Neural cell (in vitro differentiated cells): ENCODE data around the gene ITGB7. TPM values are rescaled to one million over a fixed set of nuclear protein-coding genes. Genes with fewer than 3 reads are reported as not detected.

Source experiments
- H2AFZ ChIP-seq: fragments of 200-600, 300-800 bp; sonication (generic), shearing (Covaris generic); 2 replicates; pipeline ENCODE4 v1.6.0; 2014; ENCODE audit warnings: low read depth, mild to moderate bottlenecking, antibody characterized with exemption, low read length, moderate library complexity
- H3F3A ChIP-seq: fragments of 200-600 bp; shearing (Covaris generic); 2 replicates; pipeline ENCODE4 v1.6.1; 2016; ENCODE audit warnings: mild to moderate bottlenecking, moderate library complexity, mixed read lengths, antibody characterized with exemption, low read length; ENCODE audit not compliant: insufficient read depth, poor library complexity, severe bottlenecking
- H3K27ac ChIP-seq: fragments of 200-600, 300-800 bp; sonication (generic), shearing (Covaris generic); 2 replicates; pipeline ENCODE4 v1.5.1; 2014; ENCODE audit warnings: mild to moderate bottlenecking, low read length, moderate library complexity
- H3K27me3 ChIP-seq: fragments of 300-800, 200-600 bp; sonication (generic), shearing (Covaris generic); 2 replicates; pipeline ENCODE4 v1.6.0; 2014; ENCODE audit warnings: mild to moderate bottlenecking, low read depth, low read length, moderate library complexity; ENCODE audit not compliant: insufficient read depth
- H3K36me3 ChIP-seq: fragments of 300-800, 200-600 bp; sonication (generic), shearing (Covaris generic); 2 replicates; pipeline ENCODE4 v1.5.1; 2014; ENCODE audit warnings: mild to moderate bottlenecking, antibody characterized with exemption, low read length, moderate library complexity; ENCODE audit not compliant: insufficient read depth
- H3K4me2 ChIP-seq: fragments of 300-800, 200-600 bp; sonication (generic), shearing (Covaris generic); 2 replicates; pipeline ENCODE4 v1.6.0; 2014; ENCODE audit warnings: mild to moderate bottlenecking, low read length
- H3K4me3 ChIP-seq: fragments of 300-800, 200-600 bp; sonication (generic), shearing (Covaris generic); 2 replicates; pipeline ENCODE4 v1.5.1; 2014; ENCODE audit warnings: mild to moderate bottlenecking, low read length, moderate library complexity
- H3K79me2 ChIP-seq: fragments of 200-600 bp; shearing (Covaris generic); replicated peaks from 2 replicates; pipeline ENCODE4 v1.6.0; 2014; ENCODE audit warnings: mild to moderate bottlenecking, low read length, moderate library complexity; ENCODE audit not compliant: insufficient read depth
- H3K9ac ChIP-seq: fragments of 300-800, 200-600 bp; sonication (generic), shearing (Covaris generic); 2 replicates; pipeline ENCODE4 v1.6.1; 2016; ENCODE audit warnings: mild to moderate bottlenecking, low read length, mixed read lengths
- H3K9me2 ChIP-seq: fragments of 200-600 bp; shearing (Covaris generic); 2 replicates; pipeline ENCODE4 v1.6.1; 2016; ENCODE audit warnings: mild to moderate bottlenecking, low read length, mixed read lengths; ENCODE audit not compliant: insufficient read depth
- H3K9me3 ChIP-seq: fragments of 200-600, 300-800 bp; sonication (generic), shearing (Covaris generic); 2 replicates; pipeline ENCODE4 v1.6.1; 2016; ENCODE audit warnings: mild to moderate bottlenecking, mixed run types, low read length, moderate library complexity, mixed read lengths
- H4K20me1 ChIP-seq: fragments of 200-600 bp; shearing (Covaris generic); 2 replicates; pipeline ENCODE4 v1.6.1; 2016; ENCODE audit warnings: mild to moderate bottlenecking, mixed run types; ENCODE audit not compliant: insufficient read depth
- CTCF ChIP-seq: fragments of 450-650 bp; IDR thresholded peaks from 2 replicates; pipeline ENCODE4 v1.5.1; 2014; ENCODE audit warnings: antibody characterized with exemption, mild to moderate bottlenecking, moderate library complexity; ENCODE audit not compliant: poor library complexity, severe bottlenecking
- EP300 ChIP-seq: fragments of 450-650 bp; conservative IDR thresholded peaks from 2 replicates; pipeline ENCODE4 v1.6.1; 2014; ENCODE audit warnings: antibody characterized with exemption, mild to moderate bottlenecking, moderate library complexity; ENCODE audit not compliant: poor library complexity, severe bottlenecking
- EZH2 ChIP-seq: fragments of 200-600, 300-800 bp; shearing (Covaris generic), sonication (generic); IDR thresholded peaks from 2 replicates; pipeline ENCODE4 v1.6.1; 2014; ENCODE audit warnings: antibody characterized with exemption, low read length, borderline replicate concordance, mild to moderate bottlenecking; ENCODE audit not compliant: insufficient read depth, poor library complexity, severe bottlenecking
- MXI1 ChIP-seq: fragments of 450-650 bp; conservative IDR thresholded peaks from 2 replicates; pipeline ENCODE4 v1.6.1; 2014; ENCODE audit warnings: antibody characterized with exemption, mild to moderate bottlenecking; ENCODE audit not compliant: poor library complexity, severe bottlenecking
- POLR2AphosphoS5 ChIP-seq: IDR thresholded peaks from 2 replicates; pipeline ENCODE4 v1.6.1; 2012
- RAD21 ChIP-seq: fragments of 450-650 bp; conservative IDR thresholded peaks from 2 replicates; pipeline ENCODE4 v1.6.1; 2014; ENCODE audit warnings: antibody characterized with exemption, mild to moderate bottlenecking, moderate library complexity
- REST ChIP-seq: IDR thresholded peaks from 2 replicates; pipeline ENCODE4 v1.6.1; 2012; ENCODE audit warnings: borderline replicate concordance
- SMC3 ChIP-seq: fragments of 450-650 bp; conservative IDR thresholded peaks from 2 replicates; pipeline ENCODE4 v1.6.1; 2014; ENCODE audit warnings: antibody characterized with exemption, mild to moderate bottlenecking, moderate library complexity; ENCODE audit not compliant: poor library complexity
- TAF1 ChIP-seq: IDR thresholded peaks from 2 replicates; pipeline ENCODE4 v1.6.1; 2012; ENCODE audit warnings: low read depth
- polyA plus RNA-seq: library from polyadenylated mRNA; depleted of rRNA; stranded (reverse); fragments of >200 nt; gene quantifications from 2 replicates; pipeline ENCODE4 v1.2.3, GENCODE V29; 2014

Gene ITGB7
- polyA plus RNA-seq, 1 donor from 2014 or later: not detected

GRCh38 chr12:53210843-53211242, 3.8 kb upstream of the ITGB7 start:
- no peaks in the 10 kb centered on the region for H3K9me3 ChIP-seq
- no peak overlapping the region for H2AFZ ChIP-seq
- no peaks in the 10 kb centered on the region for H3K27me3 ChIP-seq
- no peak overlapping the region for H3K27ac ChIP-seq
- no peaks in the 10 kb centered on the region for H3K79me2 ChIP-seq
- no peak overlapping the region for H3K9ac ChIP-seq
- H3K4me3 ChIP-seq: no peak overlapping the region
- H4K20me1 ChIP-seq: no peaks in the 10 kb centered on the region
- H3F3A ChIP-seq: no peaks in the 10 kb centered on the region
- no peaks in the 10 kb centered on the region for H3K9me2 ChIP-seq
- no peak overlapping the region for H3K4me2 ChIP-seq
- no peak for TF ChIP-seq REST
- TF ChIP-seq EP300: no peak
- no peak for TF ChIP-seq CTCF
- TF ChIP-seq EZH2: no peak
- no peak for TF ChIP-seq MXI1
- no peak for TF ChIP-seq POLR2AphosphoS5
- no peak for TF ChIP-seq SMC3
- no peak for TF ChIP-seq TAF1
- no peak for TF ChIP-seq RAD21
- no peaks in the 10 kb centered on the region for H3K36me3 ChIP-seq

- TF ChIP-seq REST (no peak), SMC3 (no peak), RAD21 (no peak), TAF1 (no peak), CTCF (no peak)
These were observed 1.9 kb upstream of the ITGB7 start for GRCh38 chr12:53208877-53209463.

More at GRCh38 chr12:53208877-53209463, 1.9 kb upstream of the ITGB7 start:
- no peak overlapping the region for H3K4me3 ChIP-seq
- no peaks in the 10 kb centered on the region for H3K27me3 ChIP-seq
- no peaks in the 10 kb centered on the region for H3K36me3 ChIP-seq
- H3K9me2 ChIP-seq: no peaks in the 10 kb centered on the region
- no peaks in the 10 kb centered on the region for H3K9me3 ChIP-seq
- no peak overlapping the region for H3K4me2 ChIP-seq
- no peak overlapping the region for H3K9ac ChIP-seq
- no peaks in the 10 kb centered on the region for H4K20me1 ChIP-seq
- H3F3A ChIP-seq: no peaks in the 10 kb centered on the region
- H3K79me2 ChIP-seq: no peaks in the 10 kb centered on the region
- H2AFZ ChIP-seq: no peak overlapping the region
- no peak overlapping the region for H3K27ac ChIP-seq
